Left renal pelvis (tissue), 4 donors: Measurements from ENCODE around the gene LRRC75A. TPM values are rescaled to one million over a fixed set of nuclear protein-coding genes. Genes with fewer than 3 reads are reported as not detected.

Experiments used
- DNase-seq, 4 donors: peaks; one replicate each; pipeline ENCODE4 v3.0.0-alpha.2; 2013; ENCODE audit warnings: low read depth in 4 of 4, low spot score in 3 of 4
- polyA plus RNA-seq, 4 donors: library from polyadenylated mRNA; unstranded; fragments of 120-200 nt; gene quantifications; one replicate each; pipeline ENCODE4 v1.2.1, GENCODE V29; 2013; ENCODE audit not compliant: insufficient read length in 4 of 4

LRRC75A gene
- polyA plus RNA-seq, 4 donors = 4.7 to 13.1 (median 5.0) TPM

GRCh38 chr17:16474012-16474725 is 17.8 kb downstream of the LRRC75A start:
- DNase-seq = no peak

- no peak for DNase-seq
These were observed 18.7 kb downstream of the LRRC75A start for GRCh38 chr17:16473044-16474011.

GRCh38 chr17:16472539-16472938 is 19.5 kb downstream of the LRRC75A start:
- no peak for DNase-seq

GRCh38 chr17:16471295-16471694 is 20.7 kb downstream of the LRRC75A start:
- no peak for DNase-seq

GRCh38 chr17:16470265-16470664 is 21.7 kb downstream of the LRRC75A start:
- no peak for DNase-seq

GRCh38 chr17:16468428-16468992 is 23.5 kb downstream of the LRRC75A start:
- DNase-seq = no peak

GRCh38 chr17:16467886-16468285 is 24.1 kb downstream of the LRRC75A start:
- DNase-seq = no peak

GRCh38 chr17:16467044-16467443 is 24.9 kb downstream of the LRRC75A start:
- no peak for DNase-seq

GRCh38 chr17:16466407-16466806 is 25.6 kb downstream of the LRRC75A start:
- DNase-seq = no peak

GRCh38 chr17:16465861-16466338 is 26.1 kb downstream of the LRRC75A start:
- no peak for DNase-seq

GRCh38 chr17:16465052-16465312 is 27.0 kb downstream of the LRRC75A start:
- DNase-seq = no peak

- no peak for DNase-seq
These were observed 27.5 kb downstream of the LRRC75A start for GRCh38 chr17:16464303-16465051.

GRCh38 chr17:16463358-16464302 is 28.4 kb downstream of the LRRC75A start:
- no peak for DNase-seq

GRCh38 chr17:16462070-16462864 is 29.7 kb downstream of the LRRC75A start:
- no peak for DNase-seq

GRCh38 chr17:16461606-16461866 is 30.5 kb downstream of the LRRC75A start:
- DNase-seq = no peak

GRCh38 chr17:16460796-16461605 is 31.0 kb downstream of the LRRC75A start:
- no peak for DNase-seq

GRCh38 chr17:16459855-16460550 is 32.0 kb downstream of the LRRC75A start:
- no peak for DNase-seq

- DNase-seq = no peak
These were observed 32.7 kb downstream of the LRRC75A start for GRCh38 chr17:16459271-16459670.
